ENCODE measurements around the gene MAPK10.
"Not testable (repeated sequence)": the region's sequence is repeated elsewhere in the genome, so short reads cannot be mapped to it uniquely, and the experiment has no call there.

The MAPK10 gene

GRCh38 chr4:86092684-86093083 is 267.2 kb downstream of the MAPK10 start:
- H3K27me3 ChIP-seq (ENCODE audit: insufficient read depth, low read depth, severe bottlenecking): no peaks in the 10 kb centered on the region
- no peak overlapping the region for H3K27ac ChIP-seq
- DNase-seq: no peak
- H3K4me3 ChIP-seq (ENCODE audit: low read depth, low read length): no peak overlapping the region
- no peaks in the 10 kb centered on the region for H3K36me3 ChIP-seq
- no peaks in the 10 kb centered on the region for H3K9me3 ChIP-seq (ENCODE audit: severe bottlenecking)
- TF ChIP-seq CTCF (IDR thresholded peaks at IDR 0.05; ENCODE audit: low read depth, low read length): no peak

DNA sequence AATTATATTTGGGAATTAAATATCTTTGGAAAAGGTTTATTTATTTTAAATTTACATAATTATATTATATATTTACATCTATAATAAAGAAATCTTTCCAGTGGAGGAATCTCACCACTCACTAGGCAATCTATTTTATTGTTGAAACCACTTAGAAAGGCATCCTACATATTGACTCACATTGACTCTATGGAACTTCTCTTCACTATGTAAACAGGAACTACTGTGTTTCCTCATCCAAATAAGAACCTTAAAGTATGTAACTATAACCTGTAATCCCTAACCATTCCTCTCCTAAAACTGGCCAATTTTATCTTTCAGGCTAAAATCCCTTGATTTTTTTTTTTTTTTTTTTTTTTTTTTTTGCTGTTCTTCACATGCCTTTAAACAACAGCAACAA is 268.7 kb downstream of the MAPK10 start:
- DNase-seq: no peak
- TF ChIP-seq CTCF (IDR thresholded peaks at IDR 0.05; ENCODE audit: low read depth, low read length): no peak
- H3K27me3 ChIP-seq (ENCODE audit: insufficient read depth, low read depth, severe bottlenecking): no peaks in the 10 kb centered on the region
- H3K27ac ChIP-seq: no peak overlapping the region
- H3K36me3 ChIP-seq: no peaks in the 10 kb centered on the region
- no peak overlapping the region for H3K4me3 ChIP-seq (ENCODE audit: low read depth, low read length)
- no peaks in the 10 kb centered on the region for H3K9me3 ChIP-seq (ENCODE audit: severe bottlenecking)

- H3K27ac ChIP-seq: no peak overlapping the region
- DNase-seq: no peak
- TF ChIP-seq CTCF (IDR thresholded peaks at IDR 0.05; ENCODE audit: low read depth, low read length): no peak
Measured at GRCh38 chr4:86089781-86090323, 270.0 kb downstream of the MAPK10 start.

DNA sequence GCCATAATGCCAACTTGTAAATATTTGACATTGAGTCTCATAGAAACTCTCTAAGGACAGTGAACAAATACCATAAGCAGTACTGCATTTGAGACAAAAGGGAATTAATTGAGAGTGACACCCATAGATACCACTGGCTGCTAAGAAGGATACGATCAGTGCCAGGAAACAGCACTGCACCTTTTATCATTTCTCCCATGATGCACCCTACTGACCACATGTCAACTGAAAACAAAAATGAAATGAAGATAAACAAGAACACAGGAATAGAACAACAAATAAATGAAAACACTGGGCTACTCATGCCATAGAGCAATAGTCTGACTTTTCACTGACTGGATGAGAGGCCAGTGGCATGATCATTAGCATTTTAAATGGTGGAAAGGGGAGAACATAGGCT is 270.8 kb downstream of the MAPK10 start:
- no peak overlapping the region for H3K4me3 ChIP-seq (ENCODE audit: low read depth, low read length)
- no peak overlapping the region for H3K27ac ChIP-seq
- no peaks in the 10 kb centered on the region for H3K27me3 ChIP-seq (ENCODE audit: insufficient read depth, low read depth, severe bottlenecking)
- no peak for TF ChIP-seq CTCF (IDR thresholded peaks at IDR 0.05; ENCODE audit: low read depth, low read length)
- H3K9me3 ChIP-seq (ENCODE audit: severe bottlenecking): no peaks in the 10 kb centered on the region
- no peaks in the 10 kb centered on the region for H3K36me3 ChIP-seq
- DNase-seq: no peak

More at GRCh38 chr4:86089781-86090323, 270.0 kb downstream of the MAPK10 start:
- H3K4me3 ChIP-seq (ENCODE audit: low read depth, low read length): no peak overlapping the region
- H3K36me3 ChIP-seq: no peaks in the 10 kb centered on the region
- no peaks in the 10 kb centered on the region for H3K27me3 ChIP-seq (ENCODE audit: insufficient read depth, low read depth, severe bottlenecking)
- no peaks in the 10 kb centered on the region for H3K9me3 ChIP-seq (ENCODE audit: severe bottlenecking)

DNA sequence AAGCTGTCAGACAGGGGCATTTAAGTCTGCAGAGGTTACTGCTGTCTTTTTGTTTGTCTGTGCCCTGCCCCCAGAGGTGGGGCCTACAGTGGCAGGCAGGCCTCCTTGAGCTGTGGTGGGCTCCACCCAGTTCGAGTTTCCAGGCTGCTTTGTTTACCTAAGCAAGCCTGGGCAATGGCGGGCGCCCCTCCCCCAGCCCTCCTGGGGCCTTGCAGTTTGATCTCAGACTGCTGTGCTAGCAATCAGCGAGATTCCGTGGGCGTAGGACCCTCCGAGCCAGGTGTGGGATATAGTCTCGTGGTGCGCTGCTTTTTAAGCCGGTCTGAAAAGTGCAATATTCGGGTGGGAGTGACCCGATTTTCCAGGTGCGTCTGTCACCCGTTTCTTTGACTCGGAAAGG is 284.1 kb downstream of the MAPK10 start:
- H3K9me3 ChIP-seq (ENCODE audit: severe bottlenecking); DNase-seq; H3K27me3 ChIP-seq (ENCODE audit: insufficient read depth, low read depth, severe bottlenecking); H3K4me3 ChIP-seq (ENCODE audit: low read depth, low read length); H3K36me3 ChIP-seq; H3K27ac ChIP-seq: not testable (repeated sequence)

DNA sequence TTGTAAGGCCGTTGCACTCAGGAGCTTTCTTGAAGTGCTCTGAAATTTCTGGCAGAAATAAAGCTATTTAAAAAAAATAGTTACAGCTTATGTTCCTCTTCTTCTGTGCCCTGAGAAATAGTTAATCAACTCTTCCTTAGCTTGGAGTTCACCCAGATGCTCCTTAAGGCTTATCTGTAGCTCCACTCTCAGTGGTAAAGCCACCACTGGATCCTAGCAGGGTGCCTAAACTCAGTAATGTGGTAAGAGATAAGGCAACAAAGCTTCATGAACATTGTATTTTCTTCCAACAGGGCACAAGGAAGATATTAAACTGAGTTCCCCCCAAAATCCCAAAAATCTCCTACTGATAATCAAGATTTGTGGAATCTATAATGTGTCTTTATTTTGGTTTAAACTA is 299.5 kb downstream of the MAPK10 start:
- no peak for TF ChIP-seq CTCF (IDR thresholded peaks at IDR 0.05; ENCODE audit: low read depth, low read length)
- H3K36me3 ChIP-seq: no peaks in the 10 kb centered on the region
- DNase-seq: no peak

More for the DNA sequence above, 299.5 kb downstream of the MAPK10 start:
- no peak overlapping the region for H3K4me3 ChIP-seq (ENCODE audit: low read depth, low read length)
- H3K9me3 ChIP-seq (ENCODE audit: severe bottlenecking): no peaks in the 10 kb centered on the region
- no peaks in the 10 kb centered on the region for H3K27me3 ChIP-seq (ENCODE audit: insufficient read depth, low read depth, severe bottlenecking)
- H3K27ac ChIP-seq: no peak overlapping the region
